H9 (cell line): Measurements from ENCODE around the gene ZFP64. TPM values are rescaled to one million over a fixed set of nuclear protein-coding genes. Genes with fewer than 3 reads are reported as not detected.
A peak's percentile ranks its signal among the peaks of the same experiment; 100 is the strongest.

Source experiments
- DNase-seq: peaks from one replicate; pipeline ENCODE4 v3.0.0-alpha.2; 2017
- H2AFZ ChIP-seq: one replicate; pipeline ENCODE4 v1.6.1; 2013; ENCODE audit warnings: mild to moderate bottlenecking, low read length, control low read depth, moderate library complexity
- H2AK5ac ChIP-seq: 2 replicates; pipeline ENCODE4 v1.6.1; 2013; ENCODE audit warnings: low read length, control low read depth, mixed read lengths; ENCODE audit not compliant: insufficient read length
- H2BK120ac ChIP-seq: one replicate; pipeline ENCODE4 v1.6.1; 2013; ENCODE audit warnings: low read depth, mild to moderate bottlenecking, low read length, control low read depth, inconsistent platforms; ENCODE audit not compliant: poor library complexity, severe bottlenecking
- H2BK12ac ChIP-seq: 2 replicates; pipeline ENCODE4 v1.6.1; 2013; ENCODE audit warnings: low read length, control low read depth, mixed read lengths, low read depth; ENCODE audit not compliant: insufficient read length
- H2BK15ac ChIP-seq: 2 replicates; pipeline ENCODE4 v1.6.1; 2013; ENCODE audit warnings: low read depth, low read length, control low read depth
- H2BK20ac ChIP-seq: one replicate; pipeline ENCODE4 v1.6.1; 2013; ENCODE audit warnings: low read depth, mild to moderate bottlenecking, low read length, control low read depth, inconsistent platforms; ENCODE audit not compliant: poor library complexity, severe bottlenecking
- H2BK5ac ChIP-seq: 2 replicates; pipeline ENCODE4 v1.6.1; 2013; ENCODE audit warnings: low read length, control low read depth, mixed read lengths; ENCODE audit not compliant: insufficient read length
- H3K14ac ChIP-seq: 2 replicates; pipeline ENCODE4 v1.6.1; 2013; ENCODE audit warnings: low read length, control low read depth; ENCODE audit not compliant: insufficient read depth
- H3K18ac ChIP-seq: 2 replicates; pipeline ENCODE4 v1.6.1; 2013; ENCODE audit warnings: low read depth, mild to moderate bottlenecking, mixed read lengths, low read length, control low read depth; ENCODE audit not compliant: insufficient read length
- H3K23ac ChIP-seq: 2 replicates; pipeline ENCODE4 v1.6.1; 2013; ENCODE audit warnings: low read length, control low read depth, mixed read lengths, low read depth; ENCODE audit not compliant: insufficient read length
- H3K23me2 ChIP-seq: 2 replicates; pipeline ENCODE4 v1.6.1; 2013; ENCODE audit warnings: low read depth, mild to moderate bottlenecking, mixed read lengths, low read length, control low read depth; ENCODE audit not compliant: insufficient read length, poor library complexity, severe bottlenecking
- H3K27ac ChIP-seq: 2 replicates; pipeline ENCODE4 v1.5.1; 2013; ENCODE audit warnings: low read length, control low read depth, mixed read lengths, low read depth; ENCODE audit not compliant: insufficient read length
- H3K27me3 ChIP-seq: 2 replicates; pipeline ENCODE4 v1.6.1; 2013; ENCODE audit warnings: low read length, control low read depth, inconsistent platforms; ENCODE audit not compliant: insufficient read depth
- H3K4ac ChIP-seq: 2 replicates; pipeline ENCODE4 v1.6.1; 2013; ENCODE audit warnings: low read depth, mild to moderate bottlenecking, control low read depth, inconsistent platforms, low read length, moderate library complexity
- H3K4me1 ChIP-seq: 2 replicates; pipeline ENCODE4 v1.6.1; 2013; ENCODE audit warnings: low read length, control low read depth, inconsistent platforms; ENCODE audit not compliant: insufficient read depth
- H3K4me2 ChIP-seq: 2 replicates; pipeline ENCODE4 v1.6.1; 2013; ENCODE audit warnings: low read length, control low read depth, mixed read lengths; ENCODE audit not compliant: insufficient read length, insufficient read depth
- H3K56ac ChIP-seq: 2 replicates; pipeline ENCODE4 v1.6.1; 2013; ENCODE audit warnings: low read depth, mild to moderate bottlenecking, mixed read lengths, low read length, control low read depth; ENCODE audit not compliant: insufficient read length
- H3K79me1 ChIP-seq: 2 replicates; pipeline ENCODE4 v1.6.1; 2013; ENCODE audit warnings: low read depth, mild to moderate bottlenecking, moderate library complexity, low read length, control low read depth, inconsistent platforms; ENCODE audit not compliant: insufficient read depth, poor library complexity, severe bottlenecking
- H3K79me2 ChIP-seq: 2 replicates; pipeline ENCODE4 v1.6.1; 2013; ENCODE audit warnings: low read length, control low read depth, inconsistent platforms; ENCODE audit not compliant: insufficient read depth
- H3K9ac ChIP-seq: 2 replicates; pipeline ENCODE4 v1.6.1; 2013; ENCODE audit warnings: low read length, control low read depth, mixed read lengths; ENCODE audit not compliant: insufficient read length; ENCODE audit errors: extremely low read depth
- H3K9me3 ChIP-seq: one replicate; pipeline ENCODE4 v1.6.1; 2013; ENCODE audit warnings: low read depth, low read length, inconsistent platforms; ENCODE audit not compliant: control insufficient read depth
- H3T11ph ChIP-seq: one replicate; pipeline ENCODE4 v1.6.1; 2013; ENCODE audit warnings: mild to moderate bottlenecking, low read length, control low read depth, inconsistent platforms
- H4K20me1 ChIP-seq: one replicate; pipeline ENCODE4 v1.6.1; 2013; ENCODE audit not compliant: control insufficient read depth, insufficient read length, insufficient read depth
- H4K5ac ChIP-seq: 2 replicates; pipeline ENCODE4 v1.6.1; 2013; ENCODE audit warnings: low read depth, mild to moderate bottlenecking, mixed read lengths, low read length, control low read depth; ENCODE audit not compliant: insufficient read length
- H4K8ac ChIP-seq: replicated peaks from 2 replicates; pipeline ENCODE4 v1.6.1; 2013; ENCODE audit warnings: low read length, control low read depth, mixed read lengths, low read depth; ENCODE audit not compliant: insufficient read length
- H4K91ac ChIP-seq: 2 replicates; pipeline ENCODE4 v1.6.1; 2013; ENCODE audit warnings: low read depth, mild to moderate bottlenecking, moderate library complexity, mixed read lengths, low read length, control low read depth; ENCODE audit not compliant: insufficient read length
- H3K27ac Mint-ChIP-seq, 3 experiments: 2 replicates in 2 of 3; 3 replicates in 1 of 3; pipeline ENCODE4 v1.8.0; 2020 to 2021; ENCODE audit warnings: mixed read lengths in 3 of 3, mild to moderate bottlenecking in 1 of 3, moderate library complexity in 1 of 3
- H3K27me3 Mint-ChIP-seq: 2 replicates; pipeline ENCODE4 v1.8.0; 2021; ENCODE audit warnings: low read depth, mild to moderate bottlenecking, moderate library complexity, mixed read lengths
- H3K36me3 Mint-ChIP-seq, 3 experiments: 2 replicates in 2 of 3; 3 replicates in 1 of 3; pipeline ENCODE4 v1.8.0; 2020 to 2021; ENCODE audit warnings: low read depth in 3 of 3, mixed read lengths in 3 of 3; ENCODE audit not compliant: insufficient read depth in 1 of 3
- H3K4me1 Mint-ChIP-seq, 2 experiments: 2 replicates each; pipeline ENCODE4 v1.8.0; 2020; ENCODE audit warnings: mixed read lengths in 2 of 2
- H3K4me3 Mint-ChIP-seq, 2 experiments: 2 replicates in 1 of 2; 3 replicates in 1 of 2; pipeline ENCODE4 v1.8.0; 2020 to 2021; ENCODE audit warnings: mild to moderate bottlenecking in 2 of 2, mixed read lengths in 2 of 2, moderate library complexity in 1 of 2
- H3K9me3 Mint-ChIP-seq, 2 experiments: 2 replicates in 1 of 2; 3 replicates in 1 of 2; pipeline ENCODE4 v1.8.0; 2020; ENCODE audit warnings: mild to moderate bottlenecking in 2 of 2, mixed read lengths in 2 of 2, moderate library complexity in 1 of 2
- CTCF ChIP-seq: fragments of 200-600 bp; sonication (generic); conservative IDR thresholded peaks from 3 replicates; pipeline ENCODE4 v1.8.0; 2021; ENCODE audit warnings: antibody characterized with exemption, mild to moderate bottlenecking
- WGBS: extraction: QIAGEN DNeasy Blood & Tissue Kit; methylation state at CpG from one replicate; pipeline ENCODE4 v1.1.7; 2013; ENCODE audit warnings: missing lambda C conversion rate, low lambda C conversion rate, mixed read lengths; ENCODE audit not compliant: insufficient read length; ENCODE audit errors: extremely low coverage; 5-methylcytosine and 5-hydroxymethylcytosine counted together
- total RNA-seq: library from RNA; stranded (reverse); gene quantifications from 2 replicates; pipeline ENCODE4 v1.2.1, GENCODE V29; 2021

Gene ZFP64
- total RNA-seq, 1 experiment from 2014 or later: 29.2 TPM

DNA sequence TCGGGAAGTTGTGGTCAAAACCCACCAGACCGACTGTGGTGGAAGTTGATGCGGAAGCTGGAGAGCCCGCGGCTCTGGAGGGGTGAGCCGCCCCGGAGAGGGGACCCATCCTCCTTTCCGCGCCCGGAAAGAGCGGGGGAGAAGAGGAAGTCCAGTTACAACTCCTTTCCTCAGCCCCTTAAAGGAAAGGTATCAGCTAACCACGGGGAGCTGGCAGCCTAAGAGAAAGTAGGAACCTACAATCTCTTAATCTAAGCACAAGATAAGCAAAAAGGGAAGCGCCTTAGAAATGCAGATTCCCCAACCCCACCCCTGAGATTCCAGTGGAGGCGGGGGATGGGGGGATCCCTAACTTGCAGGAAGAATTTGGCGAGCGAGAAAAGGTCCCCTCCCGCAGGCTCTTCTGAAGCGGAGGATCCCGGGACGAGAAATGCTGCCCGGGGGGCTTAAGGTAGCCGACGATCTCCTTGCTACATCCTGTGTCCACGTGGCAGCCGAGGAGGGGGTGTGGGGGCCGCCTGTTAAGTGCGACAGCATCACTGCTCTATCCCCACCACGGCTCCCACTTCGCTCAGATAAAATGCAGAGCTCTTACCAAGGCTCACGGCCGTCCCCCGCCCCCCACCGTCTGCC is 87.5 kb downstream of the ZFP64 start:
- no peak overlapping the region for H2BK20ac ChIP-seq
- no peaks in the 10 kb centered on the region; a peak in 1 of 7 replicates for H3K36me3 Mint-ChIP-seq
- DNase-seq: peak; percentile 69
- H3K79me2 ChIP-seq: no peaks in the 10 kb centered on the region
- no peak overlapping the region for H3K4ac ChIP-seq
- H3K79me1 ChIP-seq: no peaks in the 10 kb centered on the region
- peak overlapping the region; percentile 39 for H3K9ac ChIP-seq
- no peak overlapping the region for H2AK5ac ChIP-seq
- peak overlapping the region in 2 of 3 experiments; percentile 90 to 95; a peak in 3 of 7 replicates for H3K27ac Mint-ChIP-seq
- H3K27me3 Mint-ChIP-seq: peaks cover 76% of the 10 kb centered on the region
- H3K27ac ChIP-seq: no peak overlapping the region
- no peak overlapping the region for H3K56ac ChIP-seq
- no peak overlapping the region for H4K5ac ChIP-seq
- WGBS: no CpG with 5 or more reads among the region's 33 CpGs
- no peaks in the 10 kb centered on the region; the same call in 1 of the 2 replicates for H3K4me1 ChIP-seq
- no peak overlapping the region for H3T11ph ChIP-seq
- peaks cover 3% of the 10 kb centered on the region for H4K20me1 ChIP-seq
- no peak overlapping the region; the same call in 1 of the 2 replicates for H3K14ac ChIP-seq
- H3K4me3 Mint-ChIP-seq: peak overlapping the region; percentile 70 to 93
- peaks cover 25% of the 10 kb centered on the region for H3K23me2 ChIP-seq
- no peak for TF ChIP-seq CTCF
- H2BK5ac ChIP-seq: no peak overlapping the region
- H3K23ac ChIP-seq: no peak overlapping the region
- peak overlapping the region; percentile 86 for H3K4me2 ChIP-seq
- H3K18ac ChIP-seq: peak overlapping the region; percentile 54
- H3K4me1 Mint-ChIP-seq: peaks cover 21 to 34% of the 10 kb centered on the region in 2 experiments
- H4K91ac ChIP-seq: no peak overlapping the region
- H3K9me3 ChIP-seq: no peaks in the 10 kb centered on the region
- H2BK15ac ChIP-seq: no peak overlapping the region
- H2BK12ac ChIP-seq: no peak overlapping the region
- no peak overlapping the region for H2BK120ac ChIP-seq
- H3K9me3 Mint-ChIP-seq: no peaks in the 10 kb centered on the region
- H3K27me3 ChIP-seq: peaks cover 27% of the 10 kb centered on the region; the same call in 1 of the 2 replicates
- H4K8ac ChIP-seq: no peak overlapping the region
- no peak overlapping the region for H2AFZ ChIP-seq
